ENCODE measurements around the gene NUDT13. TPM values are rescaled to one million over a fixed set of nuclear protein-coding genes. Genes with fewer than 3 reads are reported as not detected.
A peak's percentile ranks its signal among the peaks of the same experiment; 100 is the strongest.

The NUDT13 gene
- total RNA-seq (1 to 10 TPM; 1.1 to 3.2 (median 2.3) TPM), polyA plus RNA-seq (1 to 10 TPM in 2 of 3 donors, under 1 TPM in 1; 0.69 to 4.6 (median 3.7) TPM)
- long read RNA-seq, donor 1, partial matches to known transcripts = 0 of 1 reads
- long read RNA-seq, donor 1, other reads (novel, unspliced or antisense) = 1 of 1 reads
- long read RNA-seq, donor 2, partial matches to known transcripts = 0 of 5 reads
- long read RNA-seq, donor 2, other reads (novel, unspliced or antisense) = 1 of 5 reads

- Histone ChIP-seq H3K4me3 (peak within 1 kb of the TSS; percentile 74), H3K27ac (peak within 1 kb of the TSS; percentile 95), H3K4me1 (peaks cover 26% of the 10 kb centered on the region), H3K27me3 (ENCODE audit: insufficient read depth in 3 of 3, low read length in 2 of 3) (no peaks in the 10 kb centered on the region), H3K36me3 (ENCODE audit: insufficient read depth in 1 of 2, low read depth in 1 of 2) (peaks cover 0 to 6% of the 10 kb centered on the region in 2 donors), H3K9me3 (no peaks in the 10 kb centered on the region)
- ATAC-seq = peak; percentile 75 to 85 (median 85)
- 0 to 3% (median 1%) methylated on average over 5 of the region's 5 CpGs for WGBS, 3 donors
- peak; percentile 55 to 69 for DNase-seq
- intact Hi-C loops (cut with DNase I) = loop anchor here in 1 of 2 donors (2.0 kb wide), 1 partner anchor 14 kb away; the partner anchor contains the start of gene P4HA1
- no peak for TF ChIP-seq CTCF (IDR thresholded peaks at IDR 0.05)
These were observed at the start of gene NUDT13 for GRCh38 chr10:73110345-73110849. NUDT13 (plus strand) TSS chr10:73110455; CDS start chr10:73114366, 3,911 bp downstream.

GRCh38 chr10:73060738-73061635 lies 49.3 kb upstream of the NUDT13 start:
- H3K27ac ChIP-seq = peak overlapping the region; percentile 42
- TF ChIP-seq CTCF (IDR thresholded peaks at IDR 0.05) = peak; percentile 33
- H3K27me3 ChIP-seq (ENCODE audit: insufficient read depth in 3 of 3, low read length in 2 of 3) = no peaks in the 10 kb centered on the region
- 42 to 52% (median 42%) methylated on average over 5 of the region's 5 CpGs for WGBS, 3 donors
- peak; percentile 16 to 60 (median 48) for ATAC-seq
- H3K9me3 ChIP-seq = no peaks in the 10 kb centered on the region
- intact Hi-C loops (cut with DNase I) = loop anchor here in 1 of 2 donors (2.0 kb wide), 1 partner anchor 696 kb away; no protein-coding TSS in a partner anchor
- DNase-seq = no peak
- H3K4me1 ChIP-seq = peaks cover 7% of the 10 kb centered on the region
- no peak overlapping the region for H3K4me3 ChIP-seq
- peaks cover 0 to 66% of the 10 kb centered on the region in 2 donors for H3K36me3 ChIP-seq (ENCODE audit: insufficient read depth in 1 of 2, low read depth in 1 of 2)

- Histone ChIP-seq H3K4me3 (no peak overlapping the region), H3K36me3 (ENCODE audit: insufficient read depth in 1 of 2, low read depth in 1 of 2) (peaks cover 0 to 68% of the 10 kb centered on the region in 2 donors), H3K9me3 (no peaks in the 10 kb centered on the region), H3K4me1 (peaks cover 7% of the 10 kb centered on the region), H3K27me3 (ENCODE audit: insufficient read depth in 3 of 3, low read length in 2 of 3) (no peaks in the 10 kb centered on the region), H3K27ac (no peak overlapping the region)
- no peak for TF ChIP-seq CTCF (IDR thresholded peaks at IDR 0.05)
- 53 to 91% (median 55%) methylated on average over 1 of the region's 1 CpG for WGBS, 3 donors
- intact Hi-C loops (cut with DNase I) = loop anchor here in 1 of 2 donors (2.0 kb wide), 1 partner anchor 697 kb away; no protein-coding TSS in a partner anchor
- ATAC-seq (no peak), DNase-seq (no peak)
These were observed 48.5 kb upstream of the NUDT13 start for GRCh38 chr10:73061743-73062142.

- Histone ChIP-seq H3K27ac (peak overlapping the region; percentile 1), H3K27me3 (ENCODE audit: insufficient read depth in 3 of 3, low read length in 2 of 3) (no peaks in the 10 kb centered on the region), H3K4me3 (no peak overlapping the region), H3K4me1 (peaks cover 7% of the 10 kb centered on the region), H3K9me3 (no peaks in the 10 kb centered on the region), H3K36me3 (ENCODE audit: insufficient read depth in 1 of 2, low read depth in 1 of 2) (peaks cover 0 to 89% of the 10 kb centered on the region in 2 donors)
- TF ChIP-seq CTCF (IDR thresholded peaks at IDR 0.05) = no peak
- DNase-seq = no peak
- no peak for ATAC-seq
- intact Hi-C loops (cut with DNase I) = no loop called here
- 76 to 89% (median 85%) methylated on average over 1 of the region's 1 CpG for WGBS, 3 donors
These were observed 44.8 kb upstream of the NUDT13 start for GRCh38 chr10:73065441-73065840.

Data from psoas muscle (tissue), 8 donors.